K562 (cell line): Measurements from ENCODE around the gene ENTPD6. TPM values are rescaled to one million over a fixed set of nuclear protein-coding genes. Genes with fewer than 3 reads are reported as not detected.

Source experiments
- ATAC-seq: fragments of 200-7000 bp; cut with Tn5 transposase; 3 replicates; pipeline ENCODE4 v1.9.1; 2020; ENCODE audit warnings: moderate library complexity
- BruUV-seq: library from RNA; stranded (reverse); fragments of 400-500 nt; replicated peaks from 2 replicates; lab custom pipeline; 2021; lab: Mats Ljungman, UMichigan
- CTCF ChIA-PET: fragments of 300-600 bp; formaldehyde crosslinking; extraction: SDS; loops from one replicate; lab custom pipeline; 2021; ENCODE audit warnings: low intra/inter-chr PET ratio; lab: Yijun Ruan, JAX
- POLR2A ChIA-PET: fragments of 300-600, 350-650 bp; sonication (Branson Sonifier 250); formaldehyde crosslinking; extraction: SDS; loops from one replicate; lab custom pipeline; 2021; ENCODE audit warnings: antibody characterized with exemption, inconsistent platforms; lab: Yijun Ruan, JAX
- DNase-seq, 4 experiments: peaks; one replicate each; pipeline versions ENCODE4 v3.0.0 to v3.0.0-alpha.2; 2011 to 2018; ENCODE audit warnings: low spot score in 3 of 4, mixed read lengths in 3 of 4; ENCODE audit errors: extremely low read depth in 1 of 4
- FAIRE-seq: peaks from 2 replicates; lab custom pipeline; 2011; peaks lifted over from hg19 to GRCh38; lab: Jason Lieb, UNC
- H2AFZ ChIP-seq: 2 replicates; pipeline ENCODE4 v1.6.0; 2011; ENCODE audit warnings: low read depth, low read length, control low read depth, inconsistent platforms
- H3K27ac ChIP-seq: fragments of 200-600 bp; 3 replicates; pipeline ENCODE4 v1.8.0; 2011; ENCODE audit warnings: low read depth, mild to moderate bottlenecking, control low read depth, inconsistent platforms, low read length, moderate library complexity, mixed read lengths; ENCODE audit errors: extremely low read depth
- H3K27me3 ChIP-seq, 2 experiments: fragments of 300-600 bp in 1 of 2; 2 replicates in 1 of 2; 3 replicates in 1 of 2; pipeline versions ENCODE4 v1.6.0 to v1.8.0; 2011; ENCODE audit warnings: inconsistent platforms in 2 of 2, low read length in 2 of 2, mild to moderate bottlenecking in 1 of 2, mixed read lengths in 1 of 2, moderate library complexity in 1 of 2; ENCODE audit not compliant: control insufficient read depth in 2 of 2, insufficient read depth in 2 of 2
- H3K36me3 ChIP-seq: fragments of 300-600 bp; 3 replicates; pipeline ENCODE4 v1.8.0; 2011; ENCODE audit warnings: mild to moderate bottlenecking, low read length, inconsistent platforms; ENCODE audit not compliant: control insufficient read depth, insufficient read depth
- H3K4me1 ChIP-seq, 2 experiments: fragments of 200-600 bp in 1 of 2; replicated peaks in 1 of 2; 2 replicates in 1 of 2; 3 replicates in 1 of 2; pipeline versions ENCODE4 v1.5.1 to v1.8.0; 2011; ENCODE audit warnings: inconsistent platforms in 2 of 2, low read length in 2 of 2, mild to moderate bottlenecking in 1 of 2, mixed read lengths in 1 of 2, moderate library complexity in 1 of 2; ENCODE audit not compliant: control insufficient read depth in 2 of 2, insufficient read depth in 2 of 2
- H3K4me2 ChIP-seq: 2 replicates; pipeline ENCODE4 v1.6.1; 2011; ENCODE audit warnings: low read length, control low read depth, inconsistent platforms, mixed read lengths; ENCODE audit not compliant: insufficient read depth
- H3K4me3 ChIP-seq: fragments of 200-600 bp; sonication (generic), shearing (Covaris generic); 2 replicates; pipeline ENCODE4 v1.5.1; 2016; ENCODE audit warnings: control low read depth, inconsistent platforms
- H3K79me2 ChIP-seq: fragments of 200-600 bp; 3 replicates; pipeline ENCODE4 v1.8.0; 2011; ENCODE audit warnings: low read length, inconsistent platforms; ENCODE audit not compliant: control insufficient read depth, insufficient read depth
- H3K9ac ChIP-seq, 2 experiments: 2 replicates each; pipeline versions ENCODE4 v1.6.0 to v1.6.1; 2011; ENCODE audit warnings: low read depth in 2 of 2, low read length in 2 of 2, control low read depth in 1 of 2, inconsistent platforms in 1 of 2, mild to moderate bottlenecking in 1 of 2, mixed read lengths in 1 of 2; ENCODE audit not compliant: insufficient read depth in 1 of 2
- H3K9me1 ChIP-seq: one replicate; pipeline ENCODE4 v1.6.0; 2011; ENCODE audit warnings: inconsistent platforms, mild to moderate bottlenecking, low read length, moderate library complexity; ENCODE audit not compliant: control insufficient read depth, insufficient read depth
- H3K9me3 ChIP-seq: replicated peaks from 2 replicates; pipeline ENCODE4 v1.5.1; 2011; ENCODE audit warnings: low read depth, low read length, inconsistent platforms; ENCODE audit not compliant: control insufficient read depth, insufficient read depth
- H4K20me1 ChIP-seq: replicated peaks from 2 replicates; pipeline ENCODE4 v1.6.1; 2011; ENCODE audit warnings: low read length, inconsistent platforms, mixed read lengths; ENCODE audit not compliant: control insufficient read depth, insufficient read depth
- CREB1 ChIP-seq, 2 experiments: sonication (generic) in 1 of 2; formaldehyde crosslinking in 1 of 2; IDR thresholded peaks; 2 replicates each; pipeline versions ENCODE4 v1.6.1 to v1.8.0; 2012 to 2022; ENCODE audit warnings: inconsistent platforms in 1 of 2, mild to moderate bottlenecking in 1 of 2, missing genetic modification reagents in 1 of 2, moderate library complexity in 1 of 2
- IRF1 ChIP-seq: sonication (generic); formaldehyde crosslinking; IDR thresholded peaks from 2 replicates; pipeline ENCODE4 v1.8.0; 2022; ENCODE audit warnings: missing genetic modification reagents, mild to moderate bottlenecking, borderline replicate concordance
- NELFE ChIP-seq: IDR thresholded peaks from 2 replicates; pipeline ENCODE4 v1.6.1; 2011; ENCODE audit warnings: mild to moderate bottlenecking; ENCODE audit not compliant: insufficient read depth, insufficient read length
- PHF21A ChIP-seq: fragments of 450-650 bp; IDR thresholded peaks from 2 replicates; pipeline ENCODE4 v1.6.1; 2017; ENCODE audit warnings: low read depth, borderline replicate concordance
- RBFOX2 ChIP-seq: fragments of 200-400 bp; formaldehyde crosslinking; IDR thresholded peaks from 2 replicates; pipeline ENCODE4 v1.6.1; 2017; ENCODE audit warnings: low read depth, mild to moderate bottlenecking, low read length, moderate library complexity
- ZNF561 ChIP-seq: fragments of 450-650 bp; formaldehyde crosslinking; conservative IDR thresholded peaks from 2 replicates; pipeline ENCODE4 v1.4.0; 2020; ENCODE audit warnings: mild to moderate bottlenecking, moderate library complexity
- WGBS: fragments of 100-300 bp; shearing (Covaris generic); methylation state at CpG from one replicate; pipeline ENCODE4 v1.1.6; 2016; ENCODE audit warnings: low coverage, mixed read lengths; ENCODE audit not compliant: insufficient coverage; ENCODE audit errors: missing lambda C conversion rate; 5-methylcytosine and 5-hydroxymethylcytosine counted together
- in situ Hi-C: fragments of 300-500 bp; cut with MboI; formaldehyde crosslinking; loops from 4 replicates; pipeline ENCODE4 v1.15.0; 2018; ENCODE audit warnings: inconsistent platforms, mixed read lengths
- intact Hi-C: fragments of 100-400 bp; cut with micrococcal nuclease; formaldehyde crosslinking; loops from 2 replicates; pipeline ENCODE4 v1.14.2; 2022
- polyA plus RNA-seq, 8 experiments: library from polyadenylated mRNA; depleted of rRNA in 4 of 8; stranded (reverse) in 5 of 8; unstranded in 3 of 8; fragments of >200 nt; fragmentation: Nextera tagmentation in 2 of 8; fragmentation: Illumina TruSeq in 1 of 8; extraction: Ambion mirVana in 2 of 8; extraction: Trizol in 1 of 8; gene quantifications; 2 replicates each; pipeline versions ENCODE4 v1.2.1 to v1.2.3, GENCODE V29; 2011 to 2014; ENCODE audit warnings: inconsistent platforms in 1 of 8, missing spikeins in 1 of 8
- total RNA-seq, 7 experiments: library from RNA; depleted of rRNA in 6 of 7; stranded (reverse); fragments of >200 nt in 6 of 7; fragmentation: Illumina TruSeq in 2 of 7; extraction: Trizol in 2 of 7; gene quantifications; 2 replicates each; pipeline versions ENCODE4 v1.2.1 to v1.2.3, GENCODE V29; 2011 to 2021; ENCODE audit warnings: low replicate concordance in 1 of 7

The ENTPD6 gene
- total and polyA plus RNA-seq, 9 of the 15 experiments (the other 6 are each of a cell fraction or from before 2014, with no cell fraction given): 0.82 to 36.8 (median 22.4) TPM

GRCh38 chr20:25221592-25222460, 26.3 kb downstream of the ENTPD6 start:
- DNase-seq: no peak
- Histone ChIP-seq H3K4me3 (no peak overlapping the region), H3K4me1 (peaks cover 22 to 48% of the 10 kb centered on the region in 2 experiments), H3K4me2 (no peak overlapping the region), H4K20me1 (0 out of 2 replicates have a peak, but pooled peaks cover 3% of the 10 kb centered on the region), H3K36me3 (no peaks in the 10 kb centered on the region; the same call in 1 of the 3 replicates), H3K9me1 (no peaks in the 10 kb centered on the region), H3K9ac (peak overlapping the region in 1 of 2 experiments; percentile 68; a peak in 2 of 4 replicates), H3K27ac (peak overlapping the region; percentile 81; the same call in 1 of the 3 replicates), H3K9me3 (no peaks in the 10 kb centered on the region), H3K27me3 (no peaks in the 10 kb centered on the region), H3K79me2 (no peaks in the 10 kb centered on the region), H2AFZ (no peak overlapping the region)
- ATAC-seq: no peak
- POLR2A ChIA-PET: interaction anchor here (1.0 to 1.9 kb wide), 3 partner anchors 11 to 14 kb away, joined by 3 to 5 read pairs (median 3); no protein-coding TSS in a partner anchor
- no peak for TF ChIP-seq CREB1 (IDR thresholded peaks at IDR 0.05)
- no peak for TF ChIP-seq CREB1 (CRISPR knock-in tag; IDR thresholded peaks at IDR 0.05)
- TF ChIP-seq PHF21A: no peak
- TF ChIP-seq NELFE: no peak
- 0 out of 2 replicates have a peak, but pooled peaks have one; percentile 3 for TF ChIP-seq RBFOX2
- TF ChIP-seq IRF1 (CRISPR knock-in tag): no peak
- no peak for TF ChIP-seq ZNF561 (CRISPR knock-in tag)
- in situ Hi-C loops: no loop called here
- CTCF ChIA-PET: no interaction called here
- WGBS: 90% methylated on average over 22 of the region's 29 CpGs
- no peak for FAIRE-seq
- intact Hi-C loops: no loop called here
- no TSS peak for BruUV-seq
